GM12892 (cell line): ENCODE data around the gene USO1.
"Not testable (repeated sequence)": the region's sequence is repeated elsewhere in the genome, so short reads cannot be mapped to it uniquely, and the experiment has no call there.

Source experiments
- DNase-seq: peaks from one replicate; pipeline ENCODE4 v3.0.0; 2011; ENCODE audit not compliant: insufficient read length
- FAIRE-seq: peaks from 2 replicates; lab custom pipeline; 2011; peaks lifted over from hg19 to GRCh38; lab: Jason Lieb, UNC
- POLR2A ChIP-seq: IDR thresholded peaks from 2 replicates; pipeline ENCODE4 v1.6.1; 2011; ENCODE audit warnings: low read depth, low read length, control low read depth
- POLR2AphosphoS5 ChIP-seq: IDR thresholded peaks from 2 replicates; pipeline ENCODE4 v1.6.1; 2011; ENCODE audit warnings: low read depth, low read length, control low read depth
- TAF1 ChIP-seq: IDR thresholded peaks from 2 replicates; pipeline ENCODE4 v1.6.1; 2011; ENCODE audit warnings: low read depth, mild to moderate bottlenecking, control low read depth, low read length, borderline replicate concordance

Gene USO1

GRCh38 chr4:75696581-75696980 lies 27.8 kb upstream of the USO1 start:
- DNase-seq = no peak
- TF ChIP-seq POLR2A (no peak), TAF1 (no peak), POLR2AphosphoS5 (no peak)
- FAIRE-seq = no peak

DNA sequence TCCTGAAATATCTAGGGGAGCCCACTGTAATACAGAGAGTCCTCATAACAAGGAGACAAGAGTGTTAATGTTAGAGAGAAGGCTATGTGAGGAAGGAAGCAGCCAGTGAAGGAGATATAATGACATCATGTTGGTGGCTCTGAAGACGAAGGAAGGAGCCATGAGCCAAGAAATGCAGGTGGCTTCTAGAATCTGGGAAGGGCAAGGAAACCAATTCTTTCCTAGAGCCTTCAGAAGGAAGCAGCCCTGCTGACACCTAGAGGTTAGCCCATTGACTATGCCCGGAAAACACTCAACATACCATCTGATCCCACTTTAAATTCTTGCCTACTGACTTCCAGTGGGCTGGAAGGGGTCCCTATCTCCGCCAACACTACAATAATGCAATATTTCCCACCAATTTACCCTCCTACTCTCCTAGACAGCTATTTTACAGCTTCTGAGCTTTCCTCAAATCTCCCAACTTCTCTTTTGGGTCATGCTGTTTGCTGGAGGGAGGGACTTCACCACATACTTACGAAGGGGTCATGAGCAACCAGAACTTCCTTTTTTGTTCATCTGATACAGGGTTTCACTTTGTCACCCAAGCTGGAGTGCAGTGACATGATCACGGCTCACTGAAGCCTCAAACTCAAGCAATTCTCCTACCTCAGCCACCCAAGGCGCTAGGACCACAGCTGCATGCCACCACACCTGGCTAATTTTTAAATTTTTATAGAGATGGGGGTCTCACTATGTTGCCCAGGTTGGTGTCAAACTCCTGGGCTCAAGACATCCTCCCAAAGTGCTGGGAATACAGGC lies 26.0 kb upstream of the USO1 start:
- peak; percentile 22; the same call in 1 of the 2 replicates for TF ChIP-seq TAF1
- peak; percentile 66; the same call in 1 of the 2 replicates for TF ChIP-seq POLR2AphosphoS5
- TF ChIP-seq POLR2A = peak; percentile 72; the same call in 1 of the 2 replicates
- DNase-seq (no peak), FAIRE-seq (peak; percentile 82)

DNA sequence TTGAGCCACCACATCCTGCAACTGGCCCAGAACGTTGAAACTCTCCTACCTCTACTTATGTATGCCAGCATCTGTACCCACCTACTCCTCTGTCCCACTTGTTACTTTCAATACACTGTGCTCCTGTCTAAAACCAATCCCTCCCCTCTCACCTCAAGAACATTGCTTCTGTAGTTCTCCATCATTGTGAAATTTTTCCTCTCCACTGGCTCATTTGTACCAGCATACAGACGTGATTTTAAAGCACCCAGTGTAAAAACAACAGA lies 25.5 kb upstream of the USO1 start:
- no peak for DNase-seq

DNA sequence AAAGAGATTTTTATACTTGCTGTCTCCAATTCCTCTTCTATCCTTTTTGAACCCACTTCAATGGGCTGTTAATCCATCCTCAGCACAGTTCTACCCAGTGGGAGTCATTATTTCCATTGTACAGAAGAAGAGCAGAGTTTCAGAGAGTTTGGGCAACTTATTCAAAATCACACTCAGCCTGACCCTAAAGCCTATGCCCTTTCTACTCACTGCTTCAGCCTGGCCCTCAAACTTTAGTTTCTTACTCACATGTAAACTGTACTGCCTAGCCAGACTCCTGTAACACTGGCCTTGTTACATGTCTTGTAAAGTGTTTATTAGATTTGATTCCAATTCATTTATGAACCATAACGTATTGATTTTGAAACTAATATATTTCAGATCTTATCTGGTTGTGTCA lies 25.1 kb upstream of the USO1 start:
- peak; percentile 46 for FAIRE-seq
- DNase-seq = no peak
- TF ChIP-seq TAF1 (no peak), POLR2A (no peak), POLR2AphosphoS5 (no peak)

More for the DNA sequence above, 25.5 kb upstream of the USO1 start:
- FAIRE-seq = no peak
- TF ChIP-seq POLR2A (no peak), POLR2AphosphoS5 (no peak), TAF1 (no peak)

DNA sequence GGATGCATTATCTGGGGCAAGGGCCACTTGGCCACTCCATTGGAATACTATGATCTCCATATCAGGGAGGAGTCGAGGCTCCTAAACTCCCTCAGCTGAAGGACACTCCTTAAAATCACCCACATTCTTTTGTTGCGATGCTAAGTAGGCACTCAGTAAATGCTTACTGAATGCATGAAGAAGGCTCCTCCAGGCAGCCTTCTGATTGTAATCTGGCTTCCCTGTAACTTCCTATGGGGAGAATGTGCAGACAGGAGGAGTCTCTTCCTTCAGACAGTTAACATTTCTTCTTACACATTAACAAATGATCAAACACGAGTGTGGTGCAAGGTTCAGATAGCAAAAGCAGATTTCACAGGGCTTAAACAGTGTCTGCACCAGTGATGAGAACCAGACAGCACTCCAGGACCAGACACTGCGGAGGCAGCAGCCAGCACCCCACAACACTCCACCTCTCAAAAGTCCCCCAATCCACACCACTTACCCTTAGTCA lies 21.4 kb upstream of the USO1 start:
- DNase-seq (no peak), FAIRE-seq (no peak)
- TF ChIP-seq TAF1 = no peak
- no peak for TF ChIP-seq POLR2AphosphoS5
- TF ChIP-seq POLR2A = no peak

DNA sequence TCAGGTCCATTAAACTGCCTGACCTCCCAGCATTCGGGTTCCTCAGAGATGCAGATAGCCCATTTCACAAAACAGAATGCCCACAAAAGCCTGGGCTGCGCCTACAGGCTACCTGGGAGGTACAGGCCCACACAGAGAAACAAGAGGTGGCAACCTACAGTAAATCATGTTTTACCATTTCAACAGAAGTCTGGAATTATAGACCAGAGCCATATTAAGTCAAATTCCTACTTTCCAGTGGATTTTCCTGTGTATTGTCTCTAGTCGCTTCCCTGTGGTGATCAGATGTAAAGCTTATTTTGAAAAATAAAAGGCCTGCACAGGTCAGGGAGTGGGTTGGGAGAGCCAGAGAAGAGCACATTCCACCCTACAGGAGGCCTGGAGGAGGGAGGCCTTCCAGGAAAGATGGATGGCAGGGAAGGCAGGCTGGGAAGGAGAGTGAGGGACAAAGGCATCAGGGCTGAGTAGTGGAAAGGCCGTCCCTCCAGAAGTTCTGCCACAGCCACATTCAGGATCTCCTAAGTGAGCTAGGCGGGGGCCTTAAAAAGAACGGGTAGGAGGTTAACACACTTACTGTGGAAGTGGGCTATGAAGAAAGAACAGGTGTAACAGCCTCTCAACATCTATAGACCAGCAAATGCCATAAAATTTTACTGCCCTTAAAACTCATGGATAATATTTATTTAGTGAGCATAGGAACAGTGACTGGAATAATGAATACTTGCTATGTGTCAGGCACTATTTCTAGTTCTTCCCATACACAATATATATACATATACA lies 19.0 kb upstream of the USO1 start:
- TF ChIP-seq TAF1 = no peak
- TF ChIP-seq POLR2A = no peak
- no peak for TF ChIP-seq POLR2AphosphoS5
- no peak for FAIRE-seq
- no peak for DNase-seq

- DNase-seq = no peak
- peak; percentile 51 for FAIRE-seq
Observed at GRCh38 chr4:75708218-75708691, 16.1 kb upstream of the USO1 start.

GRCh38 chr4:75710246-75710645 lies 14.1 kb upstream of the USO1 start:
- peak; percentile 30 for FAIRE-seq
- no peak for DNase-seq
- no peak for TF ChIP-seq TAF1
- TF ChIP-seq POLR2A = no peak
- no peak for TF ChIP-seq POLR2AphosphoS5

More at GRCh38 chr4:75708218-75708691, 16.1 kb upstream of the USO1 start:
- TF ChIP-seq TAF1 = no peak
- TF ChIP-seq POLR2AphosphoS5 = no peak

DNA sequence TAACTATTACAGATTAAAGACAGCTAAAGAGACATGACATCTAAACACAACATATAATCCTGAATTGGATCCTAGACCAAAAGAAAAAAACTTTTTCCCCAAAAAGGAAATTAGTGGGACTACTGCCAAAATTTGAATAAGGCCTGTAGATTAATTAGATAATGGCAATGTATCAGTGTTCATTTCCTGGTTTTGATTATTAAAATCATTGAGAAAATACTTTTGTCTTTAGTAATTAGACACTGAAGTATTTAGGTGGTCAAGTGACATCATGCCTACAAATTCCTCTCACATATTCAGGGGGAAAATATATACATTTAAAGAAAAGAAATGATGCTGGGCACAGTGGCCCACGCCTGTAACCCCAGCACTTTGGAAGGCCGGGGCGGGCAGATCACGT lies 10.4 kb upstream of the USO1 start:
- no peak for TF ChIP-seq TAF1
- TF ChIP-seq POLR2AphosphoS5 = no peak
- no peak for TF ChIP-seq POLR2A
- DNase-seq (no peak), FAIRE-seq (no peak)

DNA sequence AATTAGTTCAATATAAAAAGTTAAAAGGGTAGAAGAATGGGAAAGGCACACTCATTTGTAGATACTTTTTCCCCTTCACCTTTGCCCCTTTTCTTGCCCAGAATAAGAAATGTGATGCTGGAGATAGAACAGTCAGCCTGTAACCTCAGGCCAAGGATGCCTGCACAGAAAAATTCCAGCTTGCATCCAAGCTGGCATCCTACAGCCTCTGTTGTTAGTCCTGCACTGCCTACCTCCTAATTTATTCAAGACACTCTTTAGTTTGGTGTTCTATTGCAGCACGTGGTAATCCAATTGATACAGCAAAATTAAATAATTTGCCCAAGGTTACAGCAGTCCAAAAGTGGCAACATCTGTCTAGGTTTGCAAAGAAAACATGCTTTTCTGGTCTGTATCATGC lies 9.7 kb upstream of the USO1 start:
- DNase-seq = no peak
- no peak for FAIRE-seq
- no peak for TF ChIP-seq POLR2AphosphoS5
- TF ChIP-seq POLR2A = no peak
- TF ChIP-seq TAF1 = no peak

DNA sequence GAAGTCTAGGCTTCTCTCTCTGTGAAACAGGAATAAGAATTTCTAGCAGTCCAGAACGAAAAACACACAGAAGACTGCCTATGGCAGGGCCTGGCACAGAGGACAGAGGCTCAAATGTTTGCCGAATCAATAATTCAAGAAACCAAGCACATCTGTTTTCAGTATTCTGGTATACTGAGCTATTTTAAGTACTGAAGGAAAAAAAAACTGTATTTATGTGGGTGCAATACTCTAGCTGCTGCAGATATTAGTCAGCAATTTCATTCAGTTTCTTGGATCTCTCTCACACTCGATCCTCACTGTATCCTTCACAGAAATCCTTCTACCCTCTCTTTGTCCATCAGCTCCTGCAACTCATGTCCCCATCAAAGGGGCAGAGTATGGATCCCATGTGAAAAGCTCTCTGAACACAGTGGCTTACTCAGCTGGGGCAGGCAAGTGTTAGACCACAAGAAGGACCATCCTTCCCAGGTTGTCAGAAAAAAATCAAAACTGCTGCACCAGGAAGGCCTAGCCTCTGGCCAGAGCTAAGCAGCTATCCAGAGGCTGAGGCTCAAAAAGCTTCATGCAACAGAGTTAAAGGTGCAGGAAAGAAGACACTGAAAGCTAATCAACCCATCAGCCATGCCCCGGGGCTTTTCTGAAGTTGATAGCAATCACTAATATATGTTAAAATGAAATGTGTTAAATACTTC lies 9.1 kb upstream of the USO1 start:
- TF ChIP-seq POLR2AphosphoS5 (no peak), TAF1 (no peak), POLR2A (no peak)
- peak; percentile 53 for FAIRE-seq

DNA sequence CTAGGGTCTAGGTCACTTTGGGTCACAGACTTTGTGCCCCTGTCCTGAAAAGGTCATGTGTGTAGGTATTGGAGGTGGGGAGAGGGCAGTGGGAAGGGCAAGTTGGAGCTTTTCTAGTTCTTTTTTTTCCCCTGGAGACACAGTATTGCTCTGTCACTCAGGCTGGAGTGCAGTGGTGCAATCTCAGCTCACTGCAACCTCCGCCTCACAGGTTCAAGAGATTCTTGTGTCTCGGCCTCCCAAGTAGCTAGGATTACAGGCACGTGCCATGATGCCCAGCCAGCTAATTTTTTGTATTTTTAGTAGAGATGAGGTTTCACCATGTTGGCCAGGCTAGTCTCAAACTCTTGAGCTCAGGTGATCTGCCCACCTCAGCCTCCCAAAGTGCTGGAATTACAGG lies 8.3 kb upstream of the USO1 start:
- FAIRE-seq, DNase-seq: not testable (repeated sequence)

More for the DNA sequence above, 9.1 kb upstream of the USO1 start:
- no peak for DNase-seq
